Measurements from ENCODE around the gene S1PR5. TPM values are rescaled to one million over a fixed set of nuclear protein-coding genes. Genes with fewer than 3 reads are reported as not detected.
A peak's percentile ranks its signal among the peaks of the same experiment; 100 is the strongest.

The S1PR5 gene
- total and polyA plus RNA-seq, 2 of the 8 experiments (the other 6 are each of a cell fraction or from before 2014, with no cell fraction given), result 2.4 to 8.6 TPM

GRCh38 chr19:10514211-10515145, 2.8 kb downstream of the S1PR5 start (continued):
- TF ChIP-seq ATF3 (IDR thresholded peaks at IDR 0.05; ENCODE audit: insufficient read depth, low read depth, low read length) (no peak), POLR2A (IDR thresholded peaks at IDR 0.05; ENCODE audit: control extremely low read depth in 1 of 2, low read depth in 2 of 2, low read length in 2 of 2) (no peak), GTF2F1 (IDR thresholded peaks at IDR 0.05; ENCODE audit: borderline replicate concordance, low read depth, low read length) (no peak), TAF1 (IDR thresholded peaks at IDR 0.05; ENCODE audit: low read depth, low read length) (0 out of 2 replicates have a peak, but pooled peaks have one; percentile 8), CREB1 (IDR thresholded peaks at IDR 0.05) (peak; percentile 19), TBP (IDR thresholded peaks at IDR 0.05; ENCODE audit: low read depth, low read length) (no peak), BCL11A (IDR thresholded peaks at IDR 0.05; ENCODE audit: low read depth in 2 of 2, low read length in 2 of 2) (no peak), ZNF274 (IDR thresholded peaks at IDR 0.05; ENCODE audit: borderline replicate concordance, extremely low read depth, low read length) (no peak), TCF12 (IDR thresholded peaks at IDR 0.05; ENCODE audit: low read depth, low read length) (0 out of 2 replicates have a peak, but pooled peaks have one; percentile 5), CTBP2 (IDR thresholded peaks at IDR 0.05; ENCODE audit: borderline replicate concordance, insufficient read depth, insufficient read length, low read length) (no peak), SIN3A (conservative IDR thresholded peaks at IDR 0.05 in 1 of 2, IDR thresholded peaks at IDR 0.05 in 1 of 2; ENCODE audit: low read depth in 1 of 2, low read length in 2 of 2) (no peak), SAP30 (IDR thresholded peaks at IDR 0.05; ENCODE audit: insufficient read depth, insufficient replicate concordance, low read length) (no peak), SP2 (IDR thresholded peaks at IDR 0.05; ENCODE audit: low read length) (no peak), CHD1 (IDR thresholded peaks at IDR 0.05; ENCODE audit: low read depth, low read length) (no peak), EP300 (IDR thresholded peaks at IDR 0.05; ENCODE audit: borderline replicate concordance in 1 of 2, low read depth in 2 of 2, low read length in 2 of 2) (no peak), SIRT6 (IDR thresholded peaks at IDR 0.05; ENCODE audit: low read length) (no peak), SP4 (IDR thresholded peaks at IDR 0.05; ENCODE audit: low read length) (no peak), BACH1 (IDR thresholded peaks at IDR 0.05; ENCODE audit: low read length) (no peak), HDAC6 (IDR thresholded peaks at IDR 0.05; ENCODE audit: low read depth, low read length) (no peak), MAFK (IDR thresholded peaks at IDR 0.05; ENCODE audit: low read depth, low read length) (no peak), BRCA1 (IDR thresholded peaks at IDR 0.05; ENCODE audit: low read depth, low read length) (no peak), YY1 (IDR thresholded peaks at IDR 0.05; ENCODE audit: low read depth, low read length) (no peak; the same call in 1 of the 2 replicates)
- TF ChIP-seq, protein P1, sequence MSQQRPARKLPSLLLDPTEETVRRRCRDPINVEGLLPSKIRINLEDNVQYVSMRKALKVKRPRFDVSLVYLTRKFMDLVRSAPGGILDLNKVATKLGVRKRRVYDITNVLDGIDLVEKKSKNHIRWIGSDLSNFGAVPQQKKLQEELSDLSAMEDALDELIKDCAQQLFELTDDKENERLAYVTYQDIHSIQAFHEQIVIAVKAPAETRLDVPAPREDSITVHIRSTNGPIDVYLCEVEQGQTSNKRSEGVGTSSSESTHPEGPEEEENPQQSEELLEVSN (IDR thresholded peaks at IDR 0.05), result peak; percentile 44; the same call in 1 of the 2 replicates

All from H1 (cell line).